Measurements from ENCODE around the gene ITGB8. TPM values are rescaled to one million over a fixed set of nuclear protein-coding genes. Genes with fewer than 3 reads are reported as not detected.
"Not testable (repeated sequence)": the region's sequence is repeated elsewhere in the genome, so short reads cannot be mapped to it uniquely, and the experiment has no call there.

The ITGB8 gene
- total RNA-seq, 1 donor from 2014 or later, result 62.6 TPM

- intact Hi-C loops (cut with DNase I), result no loop called here
- TF ChIP-seq CTCF (IDR thresholded peaks at IDR 0.05) (no peak), POLR2AphosphoS5 (IDR thresholded peaks at IDR 0.05; ENCODE audit: insufficient read depth in 1 of 2, low read depth in 1 of 2) (no peak), POLR2A (IDR thresholded peaks at IDR 0.05) (no peak)
- no peaks in the 10 kb centered on the region for H3K27me3 ChIP-seq
- no peak overlapping the region for H3K4me3 ChIP-seq
- peaks cover 8% of the 10 kb centered on the region for H3K4me1 ChIP-seq
- peaks cover 0 to 23% of the 10 kb centered on the region in 2 donors for H3K36me3 ChIP-seq
- no peak overlapping the region for H3K27ac ChIP-seq
- no peak for DNase-seq (ENCODE audit: extremely low spot score in 2 of 2)
- H3K9me3 ChIP-seq, result no peaks in the 10 kb centered on the region
These were observed 57.4 kb downstream of the ITGB8 start for GRCh38 chr7:20388084-20388483.

GRCh38 chr7:20389192-20389591 lies 58.5 kb downstream of the ITGB8 start:
- intact Hi-C loops (cut with DNase I); H3K4me3 ChIP-seq; DNase-seq (ENCODE audit: extremely low spot score in 2 of 2); H3K27ac ChIP-seq; H3K27me3 ChIP-seq; H3K9me3 ChIP-seq: not testable (repeated sequence)
- Histone ChIP-seq H3K36me3 (peaks cover 0 to 30% of the 10 kb centered on the region in 2 donors), H3K4me1 (peaks cover 10% of the 10 kb centered on the region)

- DNase-seq (ENCODE audit: extremely low spot score in 2 of 2), result no peak
- H3K9me3 ChIP-seq, result no peaks in the 10 kb centered on the region
- intact Hi-C loops (cut with DNase I), result no loop called here
These were observed 62.4 kb downstream of the ITGB8 start for GRCh38 chr7:20393021-20393610.

GRCh38 chr7:20393616-20394015 lies 62.9 kb downstream of the ITGB8 start:
- intact Hi-C loops (cut with DNase I), result no loop called here
- no peak for DNase-seq (ENCODE audit: extremely low spot score in 2 of 2)
- no peaks in the 10 kb centered on the region for H3K27me3 ChIP-seq
- H3K9me3 ChIP-seq, result no peaks in the 10 kb centered on the region
- no peak for TF ChIP-seq POLR2AphosphoS5 (IDR thresholded peaks at IDR 0.05; ENCODE audit: insufficient read depth in 1 of 2, low read depth in 1 of 2)
- no peak for TF ChIP-seq CTCF (IDR thresholded peaks at IDR 0.05)
- no peak for TF ChIP-seq POLR2A (IDR thresholded peaks at IDR 0.05)
- no peak overlapping the region for H3K27ac ChIP-seq
- peaks cover 10% of the 10 kb centered on the region for H3K4me1 ChIP-seq
- peaks cover 0 to 36% of the 10 kb centered on the region in 2 donors for H3K36me3 ChIP-seq
- no peak overlapping the region for H3K4me3 ChIP-seq

More at GRCh38 chr7:20393021-20393610, 62.4 kb downstream of the ITGB8 start:
- peaks cover 0 to 36% of the 10 kb centered on the region in 2 donors for H3K36me3 ChIP-seq
- TF ChIP-seq POLR2AphosphoS5 (IDR thresholded peaks at IDR 0.05; ENCODE audit: insufficient read depth in 1 of 2, low read depth in 1 of 2) (no peak), POLR2A (IDR thresholded peaks at IDR 0.05) (no peak), CTCF (IDR thresholded peaks at IDR 0.05) (no peak)
- H3K4me1 ChIP-seq, result peaks cover 10% of the 10 kb centered on the region
- H3K4me3 ChIP-seq, result no peak overlapping the region
- H3K27ac ChIP-seq, result no peak overlapping the region
- no peaks in the 10 kb centered on the region for H3K27me3 ChIP-seq

- Histone ChIP-seq H3K27me3 (no peaks in the 10 kb centered on the region), H3K36me3 (peaks cover 0 to 41% of the 10 kb centered on the region in 2 donors), H3K9me3 (no peaks in the 10 kb centered on the region), H3K27ac (no peak overlapping the region), H3K4me3 (no peak overlapping the region), H3K4me1 (peaks cover 10% of the 10 kb centered on the region)
- TF ChIP-seq POLR2AphosphoS5 (IDR thresholded peaks at IDR 0.05; ENCODE audit: insufficient read depth in 1 of 2, low read depth in 1 of 2) (no peak), CTCF (IDR thresholded peaks at IDR 0.05) (no peak), POLR2A (IDR thresholded peaks at IDR 0.05) (no peak)
- DNase-seq (ENCODE audit: extremely low spot score in 2 of 2), result no peak
- intact Hi-C loops (cut with DNase I), result no loop called here
These were observed 63.6 kb downstream of the ITGB8 start for GRCh38 chr7:20394284-20394683.

Measured in vagina (tissue), 2 donors.